ENCODE measurements around the gene LEPROT.
"Not testable (repeated sequence)": the region's sequence is repeated elsewhere in the genome, so short reads cannot be mapped to it uniquely, and the experiment has no call there.

LEPROT gene

GRCh38 chr1:65437616-65438015 lies 17.1 kb downstream of the LEPROT start:
- DNase-seq (ENCODE audit: low spot score) = no peak

- no peak for DNase-seq (ENCODE audit: low spot score)
Observed at GRCh38 chr1:65440322-65440900, 19.9 kb downstream of the LEPROT start.

- no peak for DNase-seq (ENCODE audit: low spot score)
Observed at GRCh38 chr1:65440915-65441314, 20.4 kb downstream of the LEPROT start.

- DNase-seq (ENCODE audit: low spot score) = no peak
Observed at GRCh38 chr1:65441464-65441863, 21.0 kb downstream of the LEPROT start.

GRCh38 chr1:65442442-65442841 lies 22.0 kb downstream of the LEPROT start:
- DNase-seq (ENCODE audit: low spot score) = no peak

- no peak for DNase-seq (ENCODE audit: low spot score)
Observed at GRCh38 chr1:65443647-65444046, 23.2 kb downstream of the LEPROT start.

GRCh38 chr1:65444128-65444640 lies 23.7 kb downstream of the LEPROT start:
- no peak for DNase-seq (ENCODE audit: low spot score)

- no peak for DNase-seq (ENCODE audit: low spot score)
Observed at GRCh38 chr1:65445837-65446236, 25.4 kb downstream of the LEPROT start.

GRCh38 chr1:65449214-65449823 lies 28.9 kb downstream of the LEPROT start:
- DNase-seq (ENCODE audit: low spot score) = no peak

- not testable (repeated sequence) for DNase-seq (ENCODE audit: low spot score)
Observed at GRCh38 chr1:65455678-65456077, 35.2 kb downstream of the LEPROT start.

- DNase-seq (ENCODE audit: low spot score) = no peak
Observed at GRCh38 chr1:65456481-65456880, 36.0 kb downstream of the LEPROT start.

GRCh38 chr1:65457868-65458267 lies 37.4 kb downstream of the LEPROT start:
- no peak for DNase-seq (ENCODE audit: low spot score)

GRCh38 chr1:65458730-65459396 lies 38.4 kb downstream of the LEPROT start:
- DNase-seq (ENCODE audit: low spot score) = no peak

- no peak for DNase-seq (ENCODE audit: low spot score)
Observed at GRCh38 chr1:65459397-65459768, 38.9 kb downstream of the LEPROT start.

GRCh38 chr1:65465837-65466236 lies 45.4 kb downstream of the LEPROT start:
- DNase-seq (ENCODE audit: low spot score) = not testable (repeated sequence)

- no peak for DNase-seq (ENCODE audit: low spot score)
Observed at GRCh38 chr1:65467536-65467935, 47.1 kb downstream of the LEPROT start.

GRCh38 chr1:65469126-65469888 lies 48.8 kb downstream of the LEPROT start:
- no peak for DNase-seq (ENCODE audit: low spot score)

- no peak for DNase-seq (ENCODE audit: low spot score)
Observed at GRCh38 chr1:65469889-65470340, 49.4 kb downstream of the LEPROT start.

GRCh38 chr1:65470766-65471165 lies 50.3 kb downstream of the LEPROT start:
- no peak for DNase-seq (ENCODE audit: low spot score)

- no peak for DNase-seq (ENCODE audit: low spot score)
Observed at GRCh38 chr1:65471213-65471833, 50.9 kb downstream of the LEPROT start.

- no peak for DNase-seq (ENCODE audit: low spot score)
Observed at GRCh38 chr1:65471861-65472332, 51.4 kb downstream of the LEPROT start.

- no peak for DNase-seq (ENCODE audit: low spot score)
Observed at GRCh38 chr1:65476327-65476726, 55.9 kb downstream of the LEPROT start.

Data from left forelimb (tissue), 1 donor.